GDM1 (cell line): ENCODE measurements around the gene SEC14L3.

ENCODE experiments used
- DNase-seq: peaks from one replicate; lab custom pipeline; 2025; lab: John Stamatoyannopoulos, UW

Gene SEC14L3

DNA sequence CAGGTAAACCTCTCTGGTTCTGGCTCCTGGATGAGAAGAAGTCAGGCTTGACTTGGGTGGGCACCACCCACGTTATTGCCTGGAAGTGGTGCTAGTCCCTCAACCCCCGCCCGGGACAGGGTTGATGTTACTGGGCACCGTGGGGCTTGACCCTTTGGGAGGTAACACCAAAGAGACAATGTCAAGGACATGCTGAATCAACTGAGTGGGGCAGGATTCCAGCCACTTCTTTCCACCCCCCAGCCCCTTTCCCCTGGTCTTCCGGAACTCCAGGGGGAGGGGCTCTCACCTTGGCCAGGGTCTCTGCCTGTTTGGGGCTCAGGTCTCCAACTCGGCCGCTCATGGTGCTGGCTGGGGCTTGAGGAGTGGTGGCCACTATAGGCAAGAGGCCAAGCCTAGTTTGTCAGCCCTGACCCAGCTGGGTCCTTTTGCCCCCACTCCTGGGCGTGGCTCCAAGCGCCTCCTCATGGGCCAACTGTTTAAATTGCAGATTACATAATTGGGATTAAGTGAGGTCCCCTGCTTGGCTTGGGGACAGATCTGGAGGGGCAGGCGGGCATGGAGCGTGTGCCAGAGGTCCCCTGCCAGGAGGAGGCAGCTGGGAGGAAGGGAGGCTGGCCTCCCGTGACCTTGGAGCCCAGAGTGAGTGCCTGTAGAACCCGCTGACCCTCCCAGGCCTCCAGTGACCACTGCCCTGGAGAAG, at the start of gene SEC14L3:
Gene SEC14L3, minus strand, starts transcription at position 402 of the 703 bp plus-strand sequence. Its CDS starts 59 bp downstream, at position 343.
- no peak for DNase-seq

- DNase-seq, result no peak
Measured at GRCh38 chr22:30519842-30520425, 48.1 kb upstream of the SEC14L3 start.

- DNase-seq, result no peak
Measured at GRCh38 chr22:30516731-30517130, 44.9 kb upstream of the SEC14L3 start.

GRCh38 chr22:30516273-30516672, 44.5 kb upstream of the SEC14L3 start:
- DNase-seq, result no peak

DNA sequence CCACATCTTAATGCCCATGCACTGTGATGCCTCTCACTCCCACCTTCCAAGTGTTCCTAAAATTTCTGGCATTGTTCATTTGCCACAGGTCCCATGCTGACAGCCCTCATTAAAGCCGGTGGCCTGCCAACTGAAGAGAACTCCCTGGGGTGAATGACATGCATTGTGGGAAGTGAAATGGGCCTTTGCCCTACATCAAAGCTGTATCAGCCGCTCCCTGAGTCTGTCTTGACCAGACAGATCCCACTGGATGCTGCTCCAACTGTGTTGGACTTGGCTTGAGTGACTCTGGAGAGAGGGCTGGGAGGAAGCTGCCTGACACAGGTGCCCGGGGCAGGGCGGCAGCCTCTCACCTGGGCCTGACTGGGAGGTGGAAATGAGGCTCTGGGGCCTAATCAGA, 42.4 kb upstream of the SEC14L3 start:
- no peak for DNase-seq

DNA sequence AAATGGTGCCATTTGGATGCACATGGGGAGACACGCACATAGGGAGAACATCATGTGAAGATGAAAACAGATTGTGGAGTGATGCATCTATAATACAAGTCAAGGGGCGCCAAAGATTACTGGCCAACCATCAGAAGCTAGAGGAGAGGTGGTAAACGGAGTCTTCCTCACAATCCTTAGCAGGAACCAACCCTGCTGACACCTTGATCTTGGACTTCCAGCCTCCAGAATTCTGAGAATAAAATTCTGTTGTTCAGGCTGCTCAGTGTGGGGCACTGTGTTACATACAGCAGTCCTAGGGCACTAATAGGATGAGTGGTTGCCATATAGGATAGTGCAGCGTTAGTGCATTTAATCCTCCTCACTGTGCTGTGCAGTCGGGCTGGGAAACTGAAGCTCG, 41.6 kb upstream of the SEC14L3 start:
- no peak for DNase-seq

DNA sequence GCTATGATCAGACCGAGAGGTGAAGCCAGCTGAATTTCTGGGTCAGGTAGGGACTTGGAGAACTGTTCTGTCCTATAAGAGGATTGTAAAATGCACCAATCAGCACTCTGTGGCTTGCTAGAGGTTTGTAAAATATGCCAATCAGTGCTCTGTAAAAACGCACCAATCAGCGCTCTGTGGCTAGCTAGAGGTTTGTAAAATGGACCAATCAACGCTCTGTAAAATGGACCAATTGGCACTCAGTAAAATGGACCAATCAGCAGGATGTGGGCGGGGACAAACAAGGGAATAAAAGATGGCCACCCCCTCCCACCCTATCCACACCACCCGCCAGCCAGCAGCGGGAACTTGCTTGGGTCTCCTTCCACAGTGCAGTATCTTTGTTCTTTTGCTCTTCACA, 40.1 kb upstream of the SEC14L3 start:
- no peak for DNase-seq

DNA sequence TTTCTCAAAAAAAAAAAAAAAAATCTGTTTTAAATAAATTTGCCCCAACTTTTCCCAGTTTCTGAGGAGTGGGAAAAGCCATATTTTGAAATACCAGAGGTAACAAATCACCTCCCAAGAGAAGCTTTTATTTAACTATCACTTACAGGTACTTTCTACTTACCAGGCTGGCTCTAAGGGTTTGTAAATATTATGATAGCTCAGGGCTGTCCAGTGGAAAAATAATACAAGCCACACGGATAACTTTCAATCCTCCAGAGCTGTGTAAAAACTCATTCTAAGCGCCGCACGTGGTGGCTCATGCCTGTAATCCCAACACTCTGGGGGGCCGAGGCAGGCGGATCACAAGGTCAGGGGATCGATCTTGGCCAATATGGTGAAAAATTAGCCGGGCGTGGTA, 39.3 kb upstream of the SEC14L3 start:
- DNase-seq, result no peak

DNA sequence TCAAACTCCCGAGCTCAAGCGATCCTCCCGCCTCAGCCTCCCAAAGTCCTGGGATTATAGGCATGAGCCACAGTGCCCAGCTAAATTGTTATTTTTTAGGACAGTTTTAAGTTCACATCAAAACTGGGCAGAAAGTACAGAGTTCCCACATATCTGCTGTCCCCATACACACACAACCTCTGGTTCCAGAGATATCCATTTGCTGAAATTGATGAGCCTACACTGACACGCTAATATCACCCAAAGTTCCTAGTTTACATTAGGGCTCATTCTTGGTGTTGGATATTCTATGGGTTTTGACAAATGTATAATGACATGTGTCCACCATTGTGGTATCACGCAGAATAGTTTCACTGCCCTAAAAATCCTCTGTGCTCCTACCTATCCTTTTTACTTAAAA, 36.4 kb upstream of the SEC14L3 start:
- no peak for DNase-seq

DNA sequence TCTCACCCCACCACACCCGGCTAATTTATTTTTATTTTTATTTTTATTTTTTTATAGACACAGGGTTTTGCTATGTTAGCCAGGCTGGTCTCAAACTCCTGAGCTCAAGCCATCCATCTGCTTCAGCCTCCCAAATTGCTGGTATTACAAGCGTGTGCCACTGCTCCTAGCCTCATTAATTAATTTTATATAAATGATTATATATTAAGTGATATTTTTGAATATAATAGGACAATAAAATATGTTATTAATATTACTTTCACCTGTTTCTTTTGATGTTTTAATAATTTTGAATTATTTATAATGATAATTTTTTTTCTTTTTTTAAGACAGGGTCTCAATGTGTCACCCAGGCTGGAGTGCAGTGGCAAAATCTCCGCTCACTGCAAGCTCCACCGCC, 35.9 kb upstream of the SEC14L3 start:
- DNase-seq, result no peak

GRCh38 chr22:30506507-30506968, 34.7 kb upstream of the SEC14L3 start:
- DNase-seq, result no peak

GRCh38 chr22:30503551-30503950, 31.7 kb upstream of the SEC14L3 start:
- no peak for DNase-seq

GRCh38 chr22:30502911-30503310, 31.1 kb upstream of the SEC14L3 start:
- no peak for DNase-seq

DNA sequence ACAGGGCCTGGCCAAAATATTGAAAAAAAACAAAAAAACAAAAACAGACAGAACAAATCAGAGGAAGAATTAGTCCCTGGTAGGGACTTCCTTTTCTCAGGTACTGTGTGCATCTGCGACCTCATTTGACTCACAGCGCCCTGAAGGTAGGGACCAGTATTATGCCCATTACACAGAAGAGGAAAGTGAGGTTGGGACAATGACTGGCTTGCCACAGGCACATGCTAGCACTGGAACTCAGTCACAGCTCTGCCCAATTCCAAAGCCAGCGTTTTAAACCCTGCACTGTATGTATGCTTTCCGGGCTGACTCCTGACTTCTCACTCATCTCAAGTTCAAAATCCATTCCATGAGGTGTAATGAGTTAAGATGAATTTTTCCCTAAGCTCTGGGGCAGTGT, 30.3 kb upstream of the SEC14L3 start:
- DNase-seq, result no peak

GRCh38 chr22:30500628-30501027, 28.8 kb upstream of the SEC14L3 start:
- DNase-seq, result no peak

- DNase-seq, result no peak
Measured at GRCh38 chr22:30497466-30498150, 25.8 kb upstream of the SEC14L3 start.

- DNase-seq, result no peak
Measured at GRCh38 chr22:30495041-30495784, 23.4 kb upstream of the SEC14L3 start.

GRCh38 chr22:30492144-30492543, 20.3 kb upstream of the SEC14L3 start:
- DNase-seq, result no peak

DNA sequence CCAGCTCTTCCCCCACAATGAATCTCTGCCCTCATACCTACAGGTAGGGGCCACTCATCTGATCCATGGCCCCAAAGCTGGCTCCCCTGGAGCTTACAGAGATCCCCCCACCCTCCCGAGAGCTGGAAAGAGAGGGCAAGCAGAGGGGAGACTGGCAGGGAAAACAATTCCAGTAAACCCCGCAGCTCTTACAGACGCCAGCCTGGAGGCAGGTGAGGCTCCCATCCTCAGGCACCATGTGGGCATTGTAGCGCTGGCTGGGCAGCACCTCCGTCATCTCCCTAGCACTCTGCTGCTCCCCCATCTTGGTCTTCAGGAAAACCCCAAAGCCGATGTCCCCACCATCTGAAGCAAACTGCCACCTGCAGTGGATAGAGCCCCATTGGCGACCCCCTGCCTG, 19.6 kb upstream of the SEC14L3 start:
- no peak for DNase-seq

GRCh38 chr22:30490399-30490798, 18.6 kb upstream of the SEC14L3 start:
- no peak for DNase-seq

DNA sequence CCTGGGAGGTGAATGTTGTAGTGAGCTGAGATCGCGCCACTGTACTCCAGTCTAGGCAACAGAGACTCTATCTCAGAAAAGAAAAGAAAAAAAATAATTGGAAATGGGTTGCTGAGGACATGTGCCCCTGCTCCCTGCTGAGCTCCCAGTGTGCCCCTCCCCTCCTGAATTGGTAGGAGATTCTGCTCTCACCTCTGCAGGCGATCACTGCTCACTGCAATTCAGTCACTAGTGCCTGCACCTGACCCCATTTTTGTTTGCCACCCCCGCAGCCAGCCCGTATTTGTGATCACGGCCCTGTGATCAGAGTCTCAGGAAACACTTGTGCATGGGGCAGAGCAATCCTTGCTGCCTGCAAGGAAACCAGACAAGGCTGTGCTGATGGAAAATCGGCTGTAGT, 16.3 kb upstream of the SEC14L3 start:
- DNase-seq, result no peak

DNA sequence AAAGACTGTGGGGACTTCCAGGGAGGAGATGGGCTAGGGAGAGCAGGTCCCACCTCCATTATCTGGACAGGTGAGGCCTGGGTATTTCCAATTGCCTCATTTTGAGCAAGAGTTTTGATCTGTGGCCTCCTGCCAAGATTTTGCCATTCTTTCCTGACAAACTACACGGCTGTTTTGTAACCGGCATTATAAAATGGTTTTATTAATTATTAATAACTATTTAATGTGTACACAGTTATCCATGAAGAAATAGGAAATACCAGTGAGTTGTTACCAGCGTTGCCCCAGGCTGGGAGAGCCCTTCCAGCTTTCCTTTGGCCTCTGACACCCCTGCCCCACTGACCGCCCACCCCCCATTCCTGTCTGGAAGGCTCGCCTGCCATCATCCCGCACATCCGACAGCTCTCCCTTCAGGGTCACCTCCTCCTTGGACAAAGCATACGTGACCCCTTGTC, 14.9 kb upstream of the SEC14L3 start:
- DNase-seq, result no peak

DNA sequence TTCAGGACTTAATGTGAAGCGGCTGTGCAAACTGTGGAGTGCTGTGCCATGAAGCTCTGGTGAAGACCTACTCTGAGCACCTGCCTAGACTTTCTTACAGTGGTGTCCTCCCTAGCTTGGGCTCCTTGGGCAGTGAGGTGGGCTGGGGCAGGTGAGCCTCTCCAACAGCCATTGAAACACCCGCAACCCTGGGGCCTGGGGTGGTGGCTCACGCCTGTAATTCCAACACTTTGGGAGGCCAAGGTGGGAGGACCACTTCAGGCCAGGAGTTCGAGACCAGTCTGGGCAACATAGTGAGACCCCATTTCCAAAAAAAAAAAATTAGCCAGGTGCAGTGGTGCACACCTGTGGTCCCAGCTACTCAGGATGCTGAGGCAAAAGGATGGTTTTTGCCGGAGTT, 14.3 kb upstream of the SEC14L3 start:
- no peak for DNase-seq
